Measurements from ENCODE around the gene ATP6V0E1.

The ATP6V0E1 gene

DNA sequence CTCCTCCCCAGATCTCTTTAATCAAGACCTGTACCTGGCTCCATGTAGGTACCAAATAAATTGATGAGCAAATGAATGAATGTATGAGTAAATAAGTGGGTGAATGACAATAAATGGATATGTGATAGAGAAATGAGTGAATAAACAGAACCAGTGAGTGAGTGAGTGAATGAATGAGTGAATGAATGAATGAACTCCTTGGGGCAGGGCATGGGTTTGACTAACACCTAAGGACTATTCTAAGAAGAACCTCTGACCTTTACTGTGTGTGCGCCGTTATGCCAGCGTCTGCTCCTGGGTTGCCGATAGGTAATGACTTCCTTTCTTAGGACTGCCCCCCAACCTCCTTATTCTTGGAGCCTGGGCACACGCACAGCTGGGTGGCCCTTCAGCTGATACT lies 26.1 kb upstream of the ATP6V0E1 start:
- no peak for DNase-seq

DNA sequence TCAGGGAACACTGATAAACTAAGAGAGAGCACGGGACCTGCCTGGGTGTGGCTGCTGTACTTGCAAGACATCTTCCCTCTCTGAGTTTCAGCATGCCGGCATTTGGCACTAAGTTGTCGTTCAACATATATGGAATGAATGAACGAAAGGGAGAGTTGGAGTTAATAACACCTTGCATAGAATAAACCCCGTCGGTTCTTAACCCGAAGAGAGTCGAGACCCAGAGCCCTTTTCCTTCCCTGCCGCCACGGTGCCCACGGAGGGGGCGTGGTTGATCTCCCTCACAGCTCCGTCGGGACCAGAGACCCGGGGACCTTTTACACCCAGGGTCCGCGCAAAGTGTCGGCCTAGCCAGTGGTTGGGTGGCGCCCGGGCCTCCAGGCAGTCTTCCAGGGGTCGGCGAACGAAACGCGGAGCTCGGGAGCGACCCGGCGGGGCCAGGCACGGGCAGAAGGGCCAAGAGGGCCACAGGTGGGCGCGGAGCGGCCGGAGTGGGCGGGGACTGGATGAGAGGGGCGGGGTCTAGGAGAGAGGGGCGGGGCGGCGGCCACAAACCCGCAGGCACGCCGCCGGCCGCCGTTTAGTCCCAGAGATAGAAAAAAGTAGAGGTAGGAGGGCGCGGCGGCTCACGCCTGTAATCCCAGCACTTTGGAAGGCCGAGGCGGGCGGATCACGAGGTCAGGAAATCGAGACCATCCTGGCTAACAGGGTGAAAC lies 25.1 kb upstream of the ATP6V0E1 start:
- peak in 1 of 2 experiments; percentile 14 for DNase-seq

DNA sequence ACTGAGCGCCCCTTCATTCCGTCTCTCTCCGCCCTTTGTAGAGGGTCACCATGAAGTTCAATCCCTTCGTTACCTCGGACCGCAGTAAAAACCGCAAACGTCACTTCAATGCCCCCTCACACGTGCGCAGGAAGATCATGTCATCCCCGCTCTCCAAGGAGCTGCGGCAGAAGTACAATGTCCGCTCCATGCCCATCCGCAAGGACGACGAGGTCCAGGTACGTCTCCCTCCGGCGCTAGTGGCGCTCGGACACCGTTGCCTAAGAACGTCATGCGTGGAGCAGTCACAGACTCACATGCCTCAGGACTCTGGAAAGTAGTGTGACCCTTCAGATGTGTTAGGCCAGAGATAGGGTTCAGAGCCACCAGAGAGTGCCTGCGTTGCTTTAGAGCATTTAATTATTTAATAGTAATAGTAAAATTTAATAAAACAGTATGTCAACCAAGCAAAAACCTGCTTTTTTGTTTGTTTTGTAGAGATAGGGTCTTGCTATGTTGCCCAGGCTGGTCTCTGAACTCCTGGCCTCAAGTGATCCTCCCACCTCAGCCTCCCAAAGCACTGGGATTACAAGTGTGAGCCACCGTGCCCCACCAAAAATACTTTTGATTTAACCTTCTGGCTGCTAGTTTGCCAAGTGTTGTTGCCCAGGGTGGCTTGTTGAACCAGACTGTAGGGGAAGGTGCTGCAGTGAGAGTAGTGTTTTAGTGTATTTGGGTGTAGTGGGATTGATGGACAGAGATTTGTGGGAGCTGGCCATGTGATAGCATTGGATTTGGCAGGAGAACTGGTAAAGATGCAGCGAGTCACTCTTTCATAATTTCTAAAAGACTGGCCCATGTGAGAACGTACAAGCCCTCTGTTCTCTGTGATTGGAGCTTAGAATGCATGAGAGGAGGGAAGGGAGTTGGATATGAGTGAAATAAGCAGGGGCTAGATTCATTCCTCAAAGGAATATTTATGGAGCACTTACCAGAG lies 23.5 kb upstream of the ATP6V0E1 start:
- DNase-seq = no peak

DNA sequence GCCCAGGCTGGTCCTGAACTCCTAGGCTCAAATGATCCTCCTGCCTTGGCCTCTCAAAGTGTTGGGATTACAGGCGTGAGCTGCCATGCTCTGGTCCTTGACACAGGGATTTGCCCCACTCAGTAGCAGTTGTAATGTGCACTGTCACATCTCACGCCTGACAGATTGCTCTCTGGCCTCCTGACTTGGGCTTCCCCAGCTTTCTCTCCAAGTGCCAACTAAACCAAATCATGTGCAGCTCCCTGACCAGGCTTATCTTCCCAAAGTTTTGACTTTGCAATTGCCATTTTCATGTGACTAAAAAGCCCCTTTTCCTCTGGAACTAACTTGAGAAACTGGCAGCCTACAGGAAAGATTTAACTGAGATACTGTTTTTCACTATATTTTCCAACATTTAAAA lies 13.7 kb upstream of the ATP6V0E1 start:
- DNase-seq = no peak

DNA sequence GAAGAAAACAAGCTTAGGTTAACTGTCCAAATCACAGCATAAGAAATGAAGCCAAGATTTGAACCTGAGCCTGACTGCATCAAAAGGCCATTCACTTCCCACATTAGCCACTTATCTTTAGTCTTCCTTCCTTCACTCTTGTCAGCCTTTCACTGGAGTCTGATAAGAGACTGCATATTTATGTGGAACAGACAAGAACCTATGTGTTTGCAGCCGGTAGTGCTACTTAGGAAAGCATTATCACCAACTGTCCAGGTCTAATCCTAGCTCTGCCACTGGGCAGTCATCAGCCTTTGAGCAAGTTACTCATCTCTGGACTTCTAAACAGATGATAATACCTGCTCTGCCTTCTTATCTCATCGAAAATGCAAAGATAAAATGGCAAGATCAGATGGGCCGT lies 12.1 kb upstream of the ATP6V0E1 start:
- no peak for DNase-seq

DNA sequence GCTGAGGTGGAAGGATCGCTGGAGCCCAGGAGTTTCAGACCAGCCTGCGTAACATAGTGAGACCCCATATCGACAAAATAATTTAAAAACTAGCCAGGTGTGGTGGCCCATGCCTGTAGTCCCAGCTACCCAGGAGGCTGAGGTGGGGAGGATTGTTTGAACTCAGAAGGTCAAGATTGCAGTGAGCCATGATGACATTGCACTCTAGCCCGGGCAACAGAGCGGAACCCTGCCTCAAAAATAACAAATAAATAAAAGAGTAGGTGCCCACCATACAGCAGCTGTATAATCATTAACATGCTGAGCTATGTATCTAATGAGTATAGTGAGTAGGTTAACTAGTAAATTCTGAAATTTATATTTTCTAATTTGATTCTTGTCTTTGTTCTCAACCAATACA lies 11.0 kb upstream of the ATP6V0E1 start:
- no peak for DNase-seq

DNA sequence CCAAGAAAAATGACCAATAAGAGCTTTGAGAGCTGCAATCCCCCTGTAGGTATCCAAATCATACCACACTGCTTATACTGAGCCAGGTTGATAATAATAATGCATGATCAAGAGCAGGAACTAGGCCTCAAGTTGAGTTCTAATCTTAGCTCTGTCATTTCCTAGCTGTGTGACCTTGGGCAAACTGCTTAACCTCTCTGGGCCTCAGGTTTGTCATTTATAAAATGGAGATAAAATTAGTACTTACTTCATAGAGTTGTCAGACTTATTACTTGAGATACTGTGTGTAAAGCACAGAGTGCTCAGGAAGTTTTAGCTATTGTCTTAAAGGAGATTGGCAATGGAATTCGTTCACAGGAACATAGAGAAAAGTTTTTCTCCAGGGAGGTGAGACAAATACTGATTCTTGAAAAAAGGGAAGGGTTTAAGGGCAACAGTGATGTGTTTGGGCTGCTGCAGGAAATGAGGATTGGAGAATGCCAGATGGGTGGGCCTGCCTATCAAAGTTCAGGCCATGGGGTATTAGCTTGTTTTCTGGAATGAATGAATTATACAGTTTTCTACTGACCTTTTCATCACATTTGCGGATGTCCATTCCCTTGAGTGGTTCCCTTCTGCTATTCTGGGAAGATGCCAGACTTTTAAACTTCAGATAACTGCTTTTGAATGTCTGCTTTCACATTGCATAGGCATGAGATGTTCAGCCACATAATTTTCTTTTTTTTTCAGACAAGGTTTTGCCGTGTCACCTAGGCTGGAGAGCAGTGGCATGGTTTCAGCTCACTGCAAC lies 10.2 kb upstream of the ATP6V0E1 start:
- no peak for DNase-seq

DNA sequence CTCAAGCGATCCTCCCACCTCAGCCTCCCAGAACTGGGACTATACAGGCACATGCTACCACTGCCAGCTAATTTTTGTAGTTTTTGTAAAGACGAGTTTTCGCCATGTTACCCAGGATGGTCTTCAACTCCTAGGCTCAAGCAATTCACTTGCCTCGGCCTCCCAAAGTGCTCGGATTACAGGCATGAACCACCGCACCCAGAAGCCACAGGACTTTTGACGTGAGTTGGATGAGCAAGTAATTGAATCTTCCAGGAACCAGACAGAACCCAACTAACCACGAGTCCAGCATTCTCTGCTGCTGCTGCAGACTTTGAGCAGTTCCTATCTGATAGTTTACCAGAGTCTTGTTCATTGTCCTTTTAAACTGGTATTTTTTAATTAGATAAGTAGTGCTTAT lies 9.6 kb upstream of the ATP6V0E1 start:
- no peak for DNase-seq

DNA sequence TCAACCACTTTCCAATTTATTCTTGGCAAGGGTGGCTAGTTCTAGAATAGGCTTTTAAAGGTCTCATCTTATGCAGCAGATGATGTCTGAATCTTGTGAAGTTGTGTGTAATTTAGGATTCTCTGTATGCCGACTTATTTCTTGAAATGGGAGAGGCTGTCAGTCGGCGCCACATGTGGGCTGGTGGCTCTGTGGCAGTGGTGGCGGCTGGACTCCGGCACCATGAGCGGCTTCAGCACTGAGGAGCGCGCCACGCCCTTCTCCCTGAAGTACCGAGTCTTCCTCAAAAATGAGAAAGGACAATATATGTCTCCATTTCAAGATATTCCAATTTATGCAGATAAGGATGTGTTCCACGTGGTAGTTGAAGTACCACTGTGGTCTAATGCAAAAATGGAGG lies 8.3 kb upstream of the ATP6V0E1 start:
- no peak for DNase-seq

DNA sequence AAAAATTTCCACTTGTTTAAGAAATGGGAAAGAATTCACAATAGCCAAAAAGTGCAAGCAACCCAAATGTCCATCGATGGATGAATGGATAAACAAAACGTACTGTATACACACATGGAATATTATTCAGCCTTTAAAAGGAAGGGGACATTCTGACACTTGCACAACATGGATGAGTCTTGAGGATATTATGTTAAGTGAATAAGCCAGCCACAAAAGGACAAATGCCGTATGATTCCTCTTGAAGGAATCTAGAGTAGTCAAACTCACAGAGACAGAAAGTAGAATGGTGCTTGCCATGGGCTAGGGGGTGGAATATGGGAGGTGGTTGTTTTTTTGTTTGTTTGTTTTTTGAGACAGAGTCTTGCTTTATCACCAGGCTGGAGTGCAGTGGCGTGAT lies 3.8 kb upstream of the ATP6V0E1 start:
- no peak for DNase-seq

DNA sequence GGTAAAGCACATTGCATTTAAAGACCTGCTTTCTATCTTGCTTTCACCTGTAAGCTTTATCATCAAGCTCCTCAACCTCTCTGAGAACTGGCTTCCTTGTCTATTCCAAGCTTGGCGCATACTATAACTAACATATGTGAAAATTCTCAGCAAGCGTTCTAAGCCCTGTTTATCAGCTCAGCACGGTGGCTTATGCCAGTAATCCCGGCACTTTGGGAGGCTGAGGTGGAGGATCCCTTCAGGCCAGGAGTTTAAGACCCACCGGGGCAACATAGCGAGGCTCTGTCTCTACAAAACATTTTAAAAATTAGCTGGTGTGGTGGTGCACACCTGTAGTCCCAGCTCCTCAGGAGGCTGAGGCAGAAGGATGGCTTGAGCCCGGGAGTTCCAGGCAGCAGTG lies 1.6 kb upstream of the ATP6V0E1 start:
- DNase-seq = no peak

DNA sequence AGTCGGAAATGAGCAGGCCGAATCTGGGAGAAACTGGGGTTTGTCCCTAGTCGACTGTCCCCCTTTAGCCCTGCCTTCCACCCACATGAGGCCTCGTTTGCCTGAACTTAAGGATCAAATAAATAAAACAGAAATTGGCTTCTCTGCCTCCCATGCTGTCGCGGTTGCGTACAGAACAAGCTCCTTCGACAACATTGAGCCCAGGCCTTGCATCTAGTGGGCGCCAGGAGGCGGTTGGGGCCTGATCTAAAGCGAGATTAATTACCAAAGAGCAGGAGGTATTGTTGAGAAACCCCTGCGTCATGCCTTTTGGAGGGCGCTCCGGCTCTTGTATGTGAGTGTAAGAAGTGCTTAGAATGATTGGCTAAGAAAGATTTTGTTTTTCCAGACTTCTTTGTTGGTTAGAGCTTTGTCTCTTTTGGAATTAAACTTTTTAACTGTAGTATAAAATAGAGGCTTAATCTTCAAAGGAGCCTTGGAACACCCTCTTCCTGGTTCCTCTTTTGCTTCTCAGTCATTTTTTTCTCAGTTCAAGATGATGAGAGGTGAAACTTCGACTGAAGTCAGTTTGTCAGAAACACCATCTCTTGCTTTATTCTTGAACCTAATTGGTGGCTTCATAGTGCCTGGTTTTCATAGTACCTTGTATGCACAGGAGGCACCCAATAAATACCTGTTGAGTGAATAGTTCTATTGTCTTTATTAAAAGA lies 828 bp downstream of the ATP6V0E1 start:
- DNase-seq = peak; percentile 15 to 19

DNA sequence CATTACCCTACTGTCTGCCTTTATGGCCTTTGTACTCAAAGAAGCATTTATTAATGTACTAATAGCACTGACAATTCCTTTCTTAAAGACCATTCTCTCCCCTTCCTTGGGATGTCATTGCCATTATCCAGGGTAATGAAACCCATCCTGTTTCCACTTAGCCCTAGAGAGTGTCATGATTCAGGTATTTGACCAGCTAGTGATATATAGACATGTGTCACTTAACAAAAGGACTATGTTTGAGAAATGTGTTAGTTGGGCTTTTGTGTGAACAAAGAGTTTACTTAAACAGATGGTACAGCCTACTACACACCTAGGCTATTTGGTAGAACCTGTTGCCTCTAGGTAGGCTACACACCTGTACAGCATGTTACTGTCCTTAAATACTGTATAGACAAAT lies 2.0 kb downstream of the ATP6V0E1 start:
- DNase-seq = no peak

DNA sequence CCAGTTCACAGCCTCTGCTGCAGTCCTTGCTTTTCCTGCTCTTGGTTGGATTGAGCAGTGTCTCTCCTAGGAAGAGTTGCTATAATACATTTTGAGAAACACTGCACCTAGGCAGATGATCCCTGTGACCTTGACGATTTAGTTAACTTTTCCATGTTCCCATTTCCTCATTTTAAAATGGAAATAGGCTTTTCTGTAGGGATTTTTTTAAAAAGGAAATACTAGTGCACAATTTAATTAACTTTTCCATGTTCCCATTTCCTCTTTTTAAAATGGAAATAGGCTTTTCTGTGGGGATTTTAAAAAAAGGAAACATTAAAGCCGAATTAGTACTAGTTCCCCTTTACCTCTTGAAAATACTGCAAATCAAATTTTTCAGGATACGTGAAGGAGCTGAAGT lies 4.7 kb downstream of the ATP6V0E1 start:
- DNase-seq = no peak

DNA sequence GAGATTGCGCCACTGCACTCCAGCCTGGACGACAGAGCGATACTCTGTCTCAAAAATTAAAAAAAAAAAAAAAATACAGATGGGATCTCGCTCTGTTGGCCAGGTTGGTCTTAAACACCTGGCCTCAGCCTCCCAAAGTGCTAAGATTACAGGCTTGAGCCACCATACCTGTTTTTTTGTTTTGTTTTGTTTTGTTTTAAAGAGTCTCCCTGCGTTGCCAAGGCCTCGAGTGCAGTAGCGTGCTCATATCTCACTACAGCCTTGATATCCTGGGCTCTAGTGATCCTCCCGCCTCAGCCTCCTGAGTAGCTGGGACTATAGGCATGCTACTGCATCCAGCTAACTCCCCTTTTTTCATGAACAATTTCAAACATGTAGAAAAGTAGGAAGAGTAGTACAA lies 7.2 kb downstream of the ATP6V0E1 start:
- DNase-seq = no peak

DNA sequence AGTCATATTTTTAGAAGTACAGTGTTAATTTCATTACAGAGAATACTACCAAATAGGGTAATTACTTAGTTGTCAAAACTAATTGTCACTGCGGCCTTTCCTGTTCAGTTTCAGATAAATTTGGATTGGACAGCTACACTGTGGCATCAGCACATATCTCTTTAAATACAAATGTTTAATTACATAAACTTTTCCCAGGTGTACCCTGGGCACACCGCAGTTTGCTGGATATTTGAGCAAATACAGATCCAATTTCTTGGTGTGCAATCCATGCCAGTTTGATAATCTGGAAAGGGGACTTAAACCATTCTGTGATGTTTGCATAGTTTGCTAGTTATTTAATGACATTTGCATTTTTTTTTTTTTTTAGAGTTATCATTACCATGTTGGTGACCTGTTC lies 10.8 kb downstream of the ATP6V0E1 start:
- DNase-seq = no peak

DNA sequence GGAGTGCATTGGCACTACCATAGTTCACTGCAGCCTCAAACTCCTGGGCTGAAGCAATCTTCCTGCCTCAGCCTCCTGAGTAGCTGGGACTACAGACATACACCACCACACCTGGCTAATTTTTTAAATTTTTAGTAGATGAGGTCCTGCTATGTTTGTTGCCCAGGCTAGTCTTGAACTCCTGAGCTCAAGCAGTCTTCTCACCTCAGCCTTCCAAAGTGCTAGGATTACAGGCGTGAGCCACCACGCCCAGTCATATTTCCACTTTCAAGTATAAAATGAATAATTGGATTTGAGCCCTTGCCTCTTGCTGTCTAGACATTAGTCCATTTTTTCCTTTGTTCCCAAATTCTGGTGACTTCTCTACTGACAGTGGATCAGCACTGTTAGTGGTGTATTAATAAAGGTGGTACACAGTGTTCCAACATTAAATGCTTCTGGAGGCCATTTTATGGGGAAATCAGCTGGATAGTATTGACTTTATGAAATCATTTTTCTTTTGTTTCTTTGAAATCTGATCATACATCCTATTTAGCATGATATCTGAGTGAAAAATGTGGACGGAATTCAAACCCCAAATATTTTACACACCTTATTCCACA lies 15.9 kb downstream of the ATP6V0E1 start:
- no peak for DNase-seq

DNA sequence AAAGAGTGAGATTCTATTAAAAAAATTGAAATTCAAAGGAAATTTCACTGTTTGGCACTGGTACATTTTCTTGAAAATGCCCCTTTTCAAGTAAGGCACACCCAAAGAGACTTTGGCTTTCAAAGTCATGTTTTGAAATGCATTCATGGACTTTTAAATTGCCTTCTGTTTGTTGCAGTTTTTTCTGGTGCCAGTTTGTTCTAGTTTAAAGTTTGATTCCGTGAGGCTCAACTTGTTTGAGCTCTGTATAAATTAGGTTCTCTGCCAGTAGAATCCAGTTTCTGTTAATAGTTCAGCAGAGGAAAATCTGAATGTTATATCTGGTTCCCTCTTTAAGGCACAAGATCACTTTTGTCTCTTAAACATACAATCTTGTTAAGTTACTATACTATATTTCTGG lies 16.4 kb downstream of the ATP6V0E1 start:
- DNase-seq = no peak

DNA sequence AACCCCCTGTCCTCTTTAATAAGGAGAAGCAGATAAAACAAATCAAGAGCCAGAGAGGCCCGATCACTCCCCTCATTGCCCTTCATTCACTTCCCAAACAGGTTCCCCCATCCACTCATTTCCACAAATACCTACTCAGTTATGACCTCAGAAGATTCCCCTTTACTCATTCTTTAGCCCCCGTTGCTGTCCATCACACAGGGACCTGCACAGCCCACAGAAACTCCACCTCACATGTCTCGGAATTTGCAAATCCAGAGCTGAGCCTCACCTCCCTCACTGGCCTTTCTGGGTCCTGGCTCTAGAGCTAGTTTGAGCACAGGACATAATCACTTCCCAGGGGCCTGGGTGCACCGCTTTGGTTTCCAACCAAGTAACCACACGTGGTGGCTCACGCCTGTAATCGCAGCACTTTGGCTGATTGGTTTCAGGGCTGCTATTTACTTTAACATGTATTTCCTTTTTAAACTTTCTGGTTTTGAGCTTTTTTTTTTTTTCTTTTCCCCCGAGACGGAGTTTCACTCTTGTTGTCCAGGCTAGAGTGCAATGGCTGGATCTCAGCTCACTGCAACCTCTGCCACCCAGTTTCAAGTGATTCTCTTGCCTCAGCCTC lies 17.8 kb downstream of the ATP6V0E1 start:
- no peak for DNase-seq

DNA sequence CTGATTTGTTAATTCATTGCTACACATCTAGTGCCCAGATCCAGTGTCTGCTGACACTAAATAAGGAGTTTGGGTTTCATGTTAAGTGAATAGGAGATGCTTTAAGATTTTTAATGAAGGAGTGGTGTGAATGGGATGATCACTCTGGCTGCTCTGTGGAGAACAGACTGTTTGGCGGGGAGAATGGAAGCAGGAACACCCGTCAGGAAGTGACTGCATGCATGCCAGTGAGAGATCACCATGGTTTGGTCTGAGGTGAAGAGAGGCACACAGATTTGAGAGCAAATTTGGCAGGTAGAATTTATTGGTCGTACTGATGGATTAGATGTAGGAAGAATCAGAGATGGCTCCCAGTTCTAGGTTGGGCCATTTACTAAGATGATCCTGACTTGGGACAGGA lies 19.8 kb downstream of the ATP6V0E1 start:
- DNase-seq = no peak

DNA sequence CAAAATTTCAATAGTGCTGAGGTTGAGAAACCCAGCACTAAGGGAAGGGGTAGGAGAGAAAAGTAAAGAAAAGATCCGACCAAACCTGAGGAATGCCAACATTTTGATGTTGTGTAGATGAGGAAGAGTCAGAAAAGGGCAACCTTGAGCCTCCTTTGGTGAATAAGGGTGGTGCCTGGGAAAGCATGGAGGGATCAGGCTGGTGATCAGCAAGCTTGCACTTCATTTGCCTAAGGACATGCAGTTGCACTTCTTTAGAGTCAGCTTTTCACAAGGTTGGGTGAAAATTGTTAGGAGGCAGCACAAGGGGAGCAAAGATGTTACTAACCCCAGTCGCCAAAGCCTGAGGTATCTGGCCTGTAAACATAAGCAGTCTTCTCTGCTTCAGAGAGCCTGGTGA lies 20.4 kb downstream of the ATP6V0E1 start:
- no peak for DNase-seq

DNA sequence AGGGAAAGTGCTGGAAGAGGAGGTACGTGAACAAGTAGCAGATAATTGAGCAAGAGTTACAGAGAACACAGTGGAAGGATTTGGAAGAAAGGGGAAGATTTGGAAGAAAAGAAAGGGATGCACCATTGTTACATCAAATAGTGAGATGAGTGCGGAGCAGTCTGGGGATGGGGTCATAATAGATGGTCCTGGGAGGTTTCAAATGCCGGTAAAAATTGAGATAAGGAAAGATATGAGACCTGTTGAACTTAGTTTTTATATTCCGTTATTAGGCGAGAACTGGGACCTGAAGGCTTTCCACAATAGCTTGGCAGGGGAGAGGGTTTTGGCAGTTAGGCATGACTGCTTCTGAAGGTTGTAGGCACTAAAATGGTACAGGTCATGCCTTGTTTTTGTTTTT lies 20.9 kb downstream of the ATP6V0E1 start:
- DNase-seq = no peak
